IMR-90 (cell line): ENCODE results near the gene RAP1GAP2.

Source experiments
- BHLHE40 ChIP-seq: fragments of 150-350 bp; IDR thresholded peaks from 2 replicates; pipeline ENCODE4 v1.6.1; 2016; ENCODE audit warnings: mild to moderate bottlenecking, low read depth, low read length
- CEBPB ChIP-seq: IDR thresholded peaks from 2 replicates; pipeline ENCODE4 v1.6.1; 2012; ENCODE audit warnings: low read depth, low read length, improper control_type of control experiment
- CHD1 ChIP-seq: IDR thresholded peaks from 2 replicates; pipeline ENCODE4 v1.6.1; 2012; ENCODE audit warnings: low read depth, low read length, improper control_type of control experiment
- CTCF ChIP-seq: conservative IDR thresholded peaks from 2 replicates; pipeline ENCODE4 v1.5.1; 2012; ENCODE audit warnings: mild to moderate bottlenecking, low read depth, low read length, improper control_type of control experiment
- ELK1 ChIP-seq: fragments of 150-350 bp; IDR thresholded peaks from 2 replicates; pipeline ENCODE4 v1.6.1; 2016; ENCODE audit warnings: low read depth, mild to moderate bottlenecking, low read length, moderate library complexity, borderline replicate concordance
- FOS ChIP-seq: fragments of 150-350 bp; IDR thresholded peaks from 2 replicates; pipeline ENCODE4 v1.6.1; 2016; ENCODE audit warnings: low read depth, low read length
- MAZ ChIP-seq: IDR thresholded peaks from 2 replicates; pipeline ENCODE4 v1.6.1; 2012; ENCODE audit warnings: low read depth, mild to moderate bottlenecking, low read length, improper control_type of control experiment, moderate library complexity, borderline replicate concordance
- NFE2L2 ChIP-seq: fragments of 150-350 bp; IDR thresholded peaks from 2 replicates; pipeline ENCODE4 v1.6.1; 2016; ENCODE audit warnings: low read depth, mild to moderate bottlenecking, low read length
- POLR2A ChIP-seq: IDR thresholded peaks from 2 replicates; pipeline ENCODE4 v1.6.1; 2012; ENCODE audit warnings: mild to moderate bottlenecking, low read depth, low read length
- RAD21 ChIP-seq: IDR thresholded peaks from 2 replicates; pipeline ENCODE4 v1.6.1; 2012; ENCODE audit warnings: low read length, improper control_type of control experiment
- RCOR1 ChIP-seq: IDR thresholded peaks from 2 replicates; pipeline ENCODE4 v1.6.1; 2012; ENCODE audit warnings: mild to moderate bottlenecking, low read length, improper control_type of control experiment; ENCODE audit not compliant: insufficient replicate concordance
- RFX5 ChIP-seq: IDR thresholded peaks from 2 replicates; pipeline ENCODE4 v1.8.0; 2012; ENCODE audit warnings: low read depth, mild to moderate bottlenecking, low read length, moderate library complexity
- SMC3 ChIP-seq: fragments of 150-350 bp; IDR thresholded peaks from 2 replicates; pipeline ENCODE4 v1.6.1; 2016; ENCODE audit warnings: low read depth, mild to moderate bottlenecking, antibody characterized with exemption, low read length, moderate library complexity
- USF2 ChIP-seq: fragments of 150-350 bp; IDR thresholded peaks from 2 replicates; pipeline ENCODE4 v1.6.1; 2017; ENCODE audit warnings: mild to moderate bottlenecking, antibody characterized with exemption, low read length, low read depth

GRCh38 chr17:2931876-2932275, 135.6 kb downstream of the RAP1GAP2 start:
- TF ChIP-seq POLR2A (no peak), CTCF (no peak), RAD21 (no peak), CEBPB (no peak), BHLHE40 (no peak), MAZ (no peak), CHD1 (no peak), SMC3 (no peak), USF2 (no peak), RFX5 (no peak), NFE2L2 (no peak), ELK1 (no peak), RCOR1 (no peak), FOS (no peak)
